K562 (cell line): ENCODE results near the gene LRP10.

Experiments used
- CTCF ChIP-seq, 3 experiments: IDR thresholded peaks in 2 of 3; conservative IDR thresholded peaks in 1 of 3; 2 replicates each; pipeline ENCODE4 v1.5.1; 2011 to 2012; ENCODE audit warnings: low read length in 3 of 3, mild to moderate bottlenecking in 3 of 3, control low read depth in 2 of 3, improper control_type of control experiment in 1 of 3, inconsistent platforms in 1 of 3, low read depth in 1 of 3, mixed read lengths in 1 of 3, moderate library complexity in 1 of 3; ENCODE audit not compliant: insufficient read depth in 2 of 3
- HOMEZ ChIP-seq: fragments of 250-450 bp; sonication (Bioruptor Pico); IDR thresholded peaks from 2 replicates; pipeline ENCODE4 v1.4.0; 2020; ENCODE audit warnings: mild to moderate bottlenecking, moderate library complexity
- ZNF384 ChIP-seq: IDR thresholded peaks from 2 replicates; pipeline ENCODE4 v1.6.1; 2012; ENCODE audit warnings: low read depth, low read length, improper control_type of control experiment

- no peak for TF ChIP-seq HOMEZ (CRISPR knock-in tag)
- no peak for TF ChIP-seq CTCF (IDR thresholded peaks at IDR 0.05 in 2 of 3, conservative IDR thresholded peaks at IDR 0.05 in 1 of 3; ENCODE audit: insufficient read depth in 2 of 3, low read depth in 1 of 3, low read length in 3 of 3)
- no peak for TF ChIP-seq ZNF384
Observed at GRCh38 chr14:22919601-22919921, 48.0 kb downstream of the LRP10 start.
